ENCODE measurements around the gene CSF1R.
"Not testable (repeated sequence)": the region's sequence is repeated elsewhere in the genome, so short reads cannot be mapped to it uniquely, and the experiment has no call there.

Gene CSF1R

DNA sequence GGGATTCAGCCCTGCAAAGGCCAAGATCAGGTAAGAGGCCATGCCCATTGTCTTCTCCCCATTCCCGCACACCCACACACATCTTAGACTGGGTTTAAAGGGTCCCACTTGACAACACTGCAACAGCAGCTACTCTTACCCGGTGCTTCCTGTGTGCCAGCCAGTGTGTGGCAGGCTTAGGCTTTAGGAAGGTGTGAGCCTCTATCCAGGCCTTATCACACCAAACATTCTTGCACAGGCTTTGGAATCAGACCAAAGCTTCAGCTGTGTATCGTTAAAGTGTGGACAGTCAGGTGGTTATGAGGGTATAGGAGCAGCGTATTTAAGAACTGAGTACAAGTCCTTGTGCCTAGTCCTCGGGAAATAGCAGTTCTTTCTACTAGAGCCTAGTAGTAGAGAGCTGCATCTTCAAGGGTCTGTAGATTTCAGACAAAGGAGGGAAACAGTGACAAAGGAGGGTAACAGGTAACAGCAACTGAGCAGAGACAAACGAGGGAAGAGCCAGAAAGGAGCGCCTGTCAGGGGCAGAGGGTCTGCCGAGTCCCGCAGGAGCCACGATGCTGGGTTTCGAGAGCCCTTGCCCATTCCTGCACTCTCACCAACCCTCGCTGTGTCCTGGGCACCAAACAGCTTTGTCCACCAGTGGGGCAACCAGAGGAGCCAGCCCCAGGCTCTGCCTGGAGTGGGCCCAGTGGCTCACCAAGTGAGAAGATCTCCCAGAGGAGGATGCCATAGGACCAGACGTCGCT, 30.9 kb downstream of the CSF1R start:
- TF ChIP-seq POLR2A (IDR thresholded peaks at IDR 0.05; ENCODE audit: low read depth, low read length) = no peak
- no peak for FAIRE-seq

DNA sequence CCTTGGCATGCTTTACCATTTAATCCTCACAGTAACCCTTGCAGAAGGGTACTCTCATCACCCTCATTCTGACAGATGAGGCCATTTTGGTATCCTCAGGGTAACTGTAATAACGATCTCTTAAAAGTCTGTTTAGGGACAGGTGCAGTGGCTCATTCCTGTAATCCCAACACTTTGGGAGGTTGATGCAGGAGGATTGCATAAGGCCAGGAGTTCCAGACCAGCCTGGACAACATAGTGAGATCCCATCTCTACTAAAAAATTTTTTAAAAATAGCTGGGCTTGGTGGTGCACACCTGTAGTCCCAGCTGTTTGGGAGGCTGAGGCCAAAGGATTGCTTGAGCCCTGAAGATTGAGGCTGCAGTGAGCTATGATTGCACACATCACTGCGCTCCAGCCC, 31.8 kb downstream of the CSF1R start:
- FAIRE-seq = no peak
- no peak for TF ChIP-seq POLR2A (IDR thresholded peaks at IDR 0.05; ENCODE audit: low read depth, low read length)

More for the DNA sequence above, 30.9 kb downstream of the CSF1R start:
- no peak for DNase-seq (ENCODE audit: insufficient read length, low spot score)

DNA sequence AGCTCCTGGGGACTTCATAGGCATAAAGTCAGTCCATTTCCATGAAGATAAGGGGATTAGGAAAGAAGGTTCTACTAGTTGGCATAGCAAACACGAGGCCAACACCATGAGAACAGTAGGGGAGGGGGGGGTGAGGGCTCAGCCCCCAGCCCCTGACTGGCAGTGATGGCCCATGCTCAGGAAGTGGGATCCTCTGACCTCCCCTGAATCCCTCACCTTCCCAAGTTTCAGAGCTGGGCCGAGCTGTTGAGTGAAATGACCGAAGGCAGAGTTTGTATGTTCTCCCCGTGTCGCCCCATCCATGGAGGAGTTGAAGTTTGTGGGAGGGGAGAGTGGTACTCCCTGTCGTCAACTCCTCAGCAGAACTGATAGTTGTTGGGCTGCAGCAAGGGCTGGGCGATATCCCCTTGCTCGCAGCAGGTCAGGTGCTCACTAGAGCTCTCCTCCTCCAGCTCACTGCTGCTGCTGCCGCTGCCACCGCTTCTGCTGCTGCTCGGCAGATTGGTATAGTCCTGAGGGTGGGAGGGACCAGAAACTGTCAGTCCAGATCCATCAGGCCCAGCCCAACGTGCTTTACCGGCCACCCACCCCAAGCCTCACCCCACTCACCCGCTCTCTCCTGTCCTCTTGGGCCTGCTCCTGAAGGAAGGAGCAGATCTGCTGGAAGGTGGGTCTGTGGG, 32.5 kb downstream of the CSF1R start:
- no peak for TF ChIP-seq POLR2A (IDR thresholded peaks at IDR 0.05; ENCODE audit: low read depth, low read length)
- no peak for FAIRE-seq
- DNase-seq (ENCODE audit: insufficient read length, low spot score) = no peak

More for the DNA sequence above, 31.8 kb downstream of the CSF1R start:
- DNase-seq (ENCODE audit: insufficient read length, low spot score) = no peak

GRCh38 chr5:150052956-150053712, 33.2 kb downstream of the CSF1R start:
- DNase-seq (ENCODE audit: insufficient read length, low spot score) (peak; percentile 65), FAIRE-seq (no peak)
- TF ChIP-seq POLR2A (IDR thresholded peaks at IDR 0.05; ENCODE audit: low read depth, low read length) = no peak

GRCh38 chr5:150052226-150052955, 34.0 kb downstream of the CSF1R start:
- no peak for TF ChIP-seq POLR2A (IDR thresholded peaks at IDR 0.05; ENCODE audit: low read depth, low read length)

GRCh38 chr5:150051657-150052195, 34.6 kb downstream of the CSF1R start:
- no peak for TF ChIP-seq POLR2A (IDR thresholded peaks at IDR 0.05; ENCODE audit: low read depth, low read length)

More at GRCh38 chr5:150052226-150052955, 34.0 kb downstream of the CSF1R start:
- FAIRE-seq = no peak
- no peak for DNase-seq (ENCODE audit: insufficient read length, low spot score)

DNA sequence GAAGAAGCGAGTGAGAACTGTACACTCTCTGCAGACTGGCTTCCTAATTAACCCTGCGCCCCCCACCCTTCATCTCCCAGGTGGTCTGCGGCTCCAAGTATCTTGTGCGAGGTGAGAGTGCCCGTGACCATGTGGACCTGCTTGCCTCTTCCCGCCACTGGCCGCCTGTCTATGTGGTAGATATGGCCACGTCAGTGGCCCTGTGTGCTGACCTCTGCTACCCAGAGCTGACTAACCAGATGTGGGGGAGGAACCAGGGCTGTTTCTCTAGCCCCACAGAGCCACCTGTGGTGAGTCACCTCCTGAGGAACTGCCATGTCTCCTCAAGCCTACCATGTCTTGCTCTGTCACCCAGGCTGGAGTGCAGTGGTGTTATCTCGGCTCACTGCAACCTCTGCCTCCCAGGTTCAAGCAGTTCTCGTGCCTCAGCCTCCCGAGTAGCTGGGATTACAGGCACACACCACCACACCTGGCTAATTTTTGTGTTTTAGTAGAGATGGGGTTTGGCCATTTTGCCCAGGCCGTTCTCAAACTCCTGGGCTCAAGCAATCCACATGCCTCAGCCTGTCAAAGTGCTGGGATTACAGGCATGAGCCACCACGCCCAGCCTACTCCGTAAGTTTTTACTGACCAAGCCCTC, 36.1 kb downstream of the CSF1R start:
- DNase-seq (ENCODE audit: insufficient read length, low spot score) = peak; percentile 86
- not testable (repeated sequence) for FAIRE-seq

More at GRCh38 chr5:150051657-150052195, 34.6 kb downstream of the CSF1R start:
- FAIRE-seq = no peak
- no peak for DNase-seq (ENCODE audit: insufficient read length, low spot score)

DNA sequence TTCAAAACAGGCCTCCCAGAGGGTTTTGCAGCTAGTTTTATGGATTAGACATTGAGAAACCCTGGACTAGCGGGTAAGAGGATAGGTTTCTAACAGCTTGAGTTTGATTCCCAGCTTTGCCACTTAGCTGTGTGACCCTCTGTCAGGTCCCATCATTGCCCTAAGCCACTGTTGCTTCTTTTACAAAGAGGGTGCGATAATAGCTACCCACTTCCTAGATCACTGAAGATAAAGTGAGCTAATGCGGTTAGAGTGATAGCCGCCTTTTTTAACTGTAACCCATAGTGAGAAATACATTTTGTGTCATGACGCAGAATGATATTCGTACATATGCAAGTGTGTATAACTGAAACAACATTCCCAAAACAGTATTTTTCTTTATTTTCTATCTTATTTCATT, 40.3 kb downstream of the CSF1R start:
- DNase-seq (ENCODE audit: insufficient read length, low spot score) = no peak
- FAIRE-seq = no peak
- TF ChIP-seq POLR2A (IDR thresholded peaks at IDR 0.05; ENCODE audit: low read depth, low read length) = no peak

- TF ChIP-seq POLR2A (IDR thresholded peaks at IDR 0.05; ENCODE audit: low read depth, low read length) = no peak
- DNase-seq (ENCODE audit: insufficient read length, low spot score) (no peak), FAIRE-seq (no peak)
These were observed 40.8 kb downstream of the CSF1R start for GRCh38 chr5:150045549-150045948.

- DNase-seq (ENCODE audit: insufficient read length, low spot score) = no peak
- FAIRE-seq = no peak
- no peak for TF ChIP-seq POLR2A (IDR thresholded peaks at IDR 0.05; ENCODE audit: low read depth, low read length)
These were observed 41.6 kb downstream of the CSF1R start for GRCh38 chr5:150044712-150045111.

DNA sequence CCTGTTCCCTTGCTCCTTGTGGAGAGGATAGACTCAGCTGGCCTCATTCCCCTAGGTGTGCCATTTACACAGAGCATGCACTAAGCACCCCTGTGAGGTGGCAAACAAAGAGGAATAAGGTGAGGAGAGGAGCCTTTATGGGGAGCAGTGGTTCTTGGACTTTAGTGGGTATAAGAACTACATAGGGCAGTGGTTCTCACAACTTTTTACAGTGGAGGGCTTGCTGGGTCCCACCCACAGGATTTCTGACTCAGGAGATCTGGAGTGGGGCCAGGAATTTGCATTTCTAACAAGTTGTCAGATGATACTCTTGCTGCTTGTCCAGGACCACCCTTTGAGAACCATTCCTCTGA, 42.0 kb downstream of the CSF1R start:
- DNase-seq (ENCODE audit: insufficient read length, low spot score) = no peak

DNA sequence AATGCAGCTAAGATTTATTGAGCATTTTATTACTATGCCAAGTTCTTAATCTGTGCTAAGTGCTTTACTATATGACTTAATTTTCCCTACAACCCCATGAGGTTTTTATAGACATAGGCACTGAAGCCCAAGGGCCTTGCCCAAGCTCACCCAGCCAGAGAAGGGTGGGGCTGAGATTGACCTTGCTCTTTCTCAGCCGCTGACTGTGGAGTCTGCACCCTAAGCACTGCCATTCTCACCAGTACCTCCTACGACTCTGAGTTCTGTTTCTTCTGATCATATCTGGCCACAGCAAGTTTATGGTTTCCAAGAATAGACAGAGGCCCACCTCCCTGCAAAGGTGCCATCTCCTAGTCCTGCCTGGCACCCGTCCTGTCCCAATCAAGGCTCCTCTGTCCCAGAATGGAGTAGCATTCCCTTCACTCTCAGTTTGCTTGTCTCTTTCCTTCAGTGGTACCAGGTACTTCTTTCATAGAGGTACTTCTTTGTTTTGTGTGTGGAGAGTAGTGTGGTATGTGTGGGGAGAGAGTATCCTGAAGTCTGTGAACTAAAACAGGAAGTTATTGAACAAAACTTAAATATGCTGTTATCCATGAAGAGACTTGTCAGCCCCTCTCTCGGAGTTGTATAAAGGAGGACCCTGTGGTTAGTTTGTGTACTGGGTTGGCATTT, 42.6 kb downstream of the CSF1R start:
- FAIRE-seq = no peak
- no peak for DNase-seq (ENCODE audit: insufficient read length, low spot score)
- TF ChIP-seq POLR2A (IDR thresholded peaks at IDR 0.05; ENCODE audit: low read depth, low read length) = no peak

More for the DNA sequence above, 42.0 kb downstream of the CSF1R start:
- TF ChIP-seq POLR2A (IDR thresholded peaks at IDR 0.05; ENCODE audit: low read depth, low read length) = no peak
- no peak for FAIRE-seq

DNA sequence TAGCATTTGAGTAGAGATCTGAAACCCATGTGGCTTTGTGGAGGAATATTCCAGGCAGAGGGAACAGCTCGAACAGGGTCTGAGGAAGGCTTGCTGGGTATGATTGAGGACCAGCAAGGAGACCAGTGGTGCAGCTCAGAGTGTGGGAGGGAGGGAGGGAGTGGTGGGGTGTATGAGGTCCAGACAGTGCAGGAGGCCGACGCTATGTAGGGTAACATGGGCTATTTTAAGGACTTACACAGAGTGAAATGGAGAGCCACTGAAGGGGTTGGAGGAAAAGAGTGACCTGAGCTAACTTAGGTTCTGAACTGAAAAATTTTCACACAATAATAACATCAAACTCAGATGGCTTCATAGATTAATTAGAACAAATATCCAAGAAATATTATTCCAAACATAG, 43.9 kb downstream of the CSF1R start:
- TF ChIP-seq POLR2A (IDR thresholded peaks at IDR 0.05; ENCODE audit: low read depth, low read length) = no peak
- FAIRE-seq = no peak
- no peak for DNase-seq (ENCODE audit: insufficient read length, low spot score)

All from H54 (cell line).